ENCODE measurements around the gene TGFBRAP1.

DNA sequence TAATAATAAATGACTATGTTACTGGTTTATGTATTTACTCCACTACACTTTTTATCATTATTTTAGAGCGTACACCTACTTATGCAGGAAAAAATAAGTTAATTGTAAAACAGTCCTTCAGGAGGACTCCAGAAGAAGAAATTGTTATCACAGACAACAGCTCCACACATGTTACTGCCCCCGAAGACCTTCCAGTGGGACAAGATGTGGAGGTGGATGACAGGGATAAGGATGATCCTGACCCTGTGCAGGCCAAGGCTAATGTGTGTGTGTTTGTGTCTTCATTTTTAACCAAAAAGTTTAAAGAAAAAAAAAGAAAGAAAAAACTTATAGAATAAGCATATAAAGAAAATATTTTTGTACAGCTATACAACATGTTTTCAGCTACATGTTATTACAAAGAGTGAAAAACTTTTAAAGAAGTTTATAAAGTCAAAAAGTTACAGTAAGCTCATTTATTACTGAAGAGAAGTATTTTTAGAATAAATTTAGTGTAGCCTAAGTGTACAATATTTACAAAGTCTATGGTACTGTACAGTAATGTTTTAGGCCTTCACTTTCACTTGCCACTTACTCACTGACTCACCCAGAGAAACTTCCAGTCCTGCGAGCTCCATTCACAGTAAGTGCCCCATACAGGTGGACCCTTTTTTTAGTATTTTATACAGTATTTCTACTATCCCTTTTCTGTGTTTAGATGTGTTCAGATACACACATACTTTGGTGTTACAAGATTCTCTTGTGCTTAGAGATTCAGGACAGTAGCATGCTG, 7.5 kb downstream of the TGFBRAP1 start:
- TF ChIP-seq, protein P1, sequence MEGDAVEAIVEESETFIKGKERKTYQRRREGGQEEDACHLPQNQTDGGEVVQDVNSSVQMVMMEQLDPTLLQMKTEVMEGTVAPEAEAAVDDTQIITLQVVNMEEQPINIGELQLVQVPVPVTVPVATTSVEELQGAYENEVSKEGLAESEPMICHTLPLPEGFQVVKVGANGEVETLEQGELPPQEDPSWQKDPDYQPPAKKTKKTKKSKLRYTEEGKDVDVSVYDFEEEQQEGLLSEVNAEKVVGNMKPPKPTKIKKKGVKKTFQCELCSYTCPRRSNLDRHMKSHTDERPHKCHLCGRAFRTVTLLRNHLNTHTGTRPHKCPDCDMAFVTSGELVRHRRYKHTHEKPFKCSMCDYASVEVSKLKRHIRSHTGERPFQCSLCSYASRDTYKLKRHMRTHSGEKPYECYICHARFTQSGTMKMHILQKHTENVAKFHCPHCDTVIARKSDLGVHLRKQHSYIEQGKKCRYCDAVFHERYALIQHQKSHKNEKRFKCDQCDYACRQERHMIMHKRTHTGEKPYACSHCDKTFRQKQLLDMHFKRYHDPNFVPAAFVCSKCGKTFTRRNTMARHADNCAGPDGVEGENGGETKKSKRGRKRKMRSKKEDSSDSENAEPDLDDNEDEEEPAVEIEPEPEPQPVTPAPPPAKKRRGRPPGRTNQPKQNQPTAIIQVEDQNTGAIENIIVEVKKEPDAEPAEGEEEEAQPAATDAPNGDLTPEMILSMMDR (IDR thresholded peaks at IDR 0.05; ENCODE audit: low read length), result no peak
- TF ChIP-seq EZH2 (optimal IDR thresholded peaks at IDR 0.05; ENCODE audit: low read depth, low read length), result no peak
- no peak for TF ChIP-seq EZH2phosphoT487 (IDR thresholded peaks at IDR 0.05; ENCODE audit: low read length)
